Measurements from ENCODE around the gene GMEB2. TPM values are rescaled to one million over a fixed set of nuclear protein-coding genes. Genes with fewer than 3 reads are reported as not detected.
"Not testable (repeated sequence)": the region's sequence is repeated elsewhere in the genome, so short reads cannot be mapped to it uniquely, and the experiment has no call there.

The GMEB2 gene
- polyA plus RNA-seq, 1 donor, result 10.5 TPM

DNA sequence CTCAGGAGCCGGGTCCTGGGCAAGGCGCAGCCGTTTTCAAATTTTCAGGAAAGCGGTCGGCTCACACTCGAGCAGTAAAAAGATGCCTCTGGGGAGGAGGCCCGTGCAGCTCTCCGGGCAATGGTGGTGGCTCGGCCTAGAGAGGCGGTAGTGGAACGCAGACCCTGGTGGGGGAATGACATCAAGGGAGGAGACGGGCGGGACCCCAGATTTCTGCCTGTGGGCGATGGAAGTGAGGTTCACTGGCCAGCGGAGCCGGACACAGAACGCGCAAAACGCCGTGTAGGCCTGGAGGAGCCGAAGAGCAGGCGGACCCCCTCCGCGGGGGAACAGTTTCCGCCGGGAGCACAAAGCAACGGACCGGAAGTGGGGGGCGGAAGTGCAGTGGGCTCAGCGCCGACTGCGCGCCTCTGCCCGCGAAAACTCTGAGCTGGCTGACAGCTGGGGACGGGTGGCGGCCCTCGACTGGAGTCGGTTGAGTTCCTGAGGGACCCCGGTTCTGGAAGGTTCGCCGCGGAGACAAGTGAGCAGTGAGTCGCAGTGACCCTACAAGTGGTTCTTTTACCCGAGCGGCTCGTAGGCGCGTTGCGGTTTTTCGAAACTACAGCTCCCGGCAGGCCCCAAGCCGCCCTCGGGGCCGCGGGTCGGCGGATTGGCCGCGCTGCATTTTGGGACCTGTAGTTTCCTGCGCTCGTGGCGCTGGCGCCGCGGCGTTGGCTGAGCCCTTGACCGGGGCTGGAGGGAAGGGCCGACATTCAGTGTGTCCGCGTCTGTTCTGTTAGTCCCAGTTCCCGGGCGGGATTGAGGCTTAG lies 31.2 kb upstream of the GMEB2 start, which contains the start of gene RTEL1:
TSS of gene RTEL1 (plus strand) at position 376 of the 812 bp plus-strand sequence. CDS start 1,091 bp downstream, outside the sequence.
- H3K9me3 ChIP-seq (ENCODE audit: control insufficient read depth, low read depth, low read length), result no peaks in the 10 kb centered on the region
- H3K4me1 ChIP-seq (ENCODE audit: control insufficient read depth, insufficient read depth, low read length), result peaks cover 29% of the 10 kb centered on the region
- peak within 1 kb of the TSS; percentile 79 for H3K27ac ChIP-seq (ENCODE audit: low read length)
- H3K4me3 ChIP-seq (ENCODE audit: low read length), result peak within 1 kb of the TSS; percentile 91
- WGBS (ENCODE audit: insufficient coverage, low lambda C conversion rate), result no CpG with 5 or more reads among the region's 73 CpGs
- DNase-seq, result peak; percentile 86 to 97
- H3K36me3 ChIP-seq (ENCODE audit: control insufficient read depth, insufficient read depth, low read length), result peaks cover 21% of the 10 kb centered on the region
- H3K27me3 ChIP-seq (ENCODE audit: control insufficient read depth, insufficient read depth, low read length), result peaks cover 11% of the 10 kb centered on the region

DNA sequence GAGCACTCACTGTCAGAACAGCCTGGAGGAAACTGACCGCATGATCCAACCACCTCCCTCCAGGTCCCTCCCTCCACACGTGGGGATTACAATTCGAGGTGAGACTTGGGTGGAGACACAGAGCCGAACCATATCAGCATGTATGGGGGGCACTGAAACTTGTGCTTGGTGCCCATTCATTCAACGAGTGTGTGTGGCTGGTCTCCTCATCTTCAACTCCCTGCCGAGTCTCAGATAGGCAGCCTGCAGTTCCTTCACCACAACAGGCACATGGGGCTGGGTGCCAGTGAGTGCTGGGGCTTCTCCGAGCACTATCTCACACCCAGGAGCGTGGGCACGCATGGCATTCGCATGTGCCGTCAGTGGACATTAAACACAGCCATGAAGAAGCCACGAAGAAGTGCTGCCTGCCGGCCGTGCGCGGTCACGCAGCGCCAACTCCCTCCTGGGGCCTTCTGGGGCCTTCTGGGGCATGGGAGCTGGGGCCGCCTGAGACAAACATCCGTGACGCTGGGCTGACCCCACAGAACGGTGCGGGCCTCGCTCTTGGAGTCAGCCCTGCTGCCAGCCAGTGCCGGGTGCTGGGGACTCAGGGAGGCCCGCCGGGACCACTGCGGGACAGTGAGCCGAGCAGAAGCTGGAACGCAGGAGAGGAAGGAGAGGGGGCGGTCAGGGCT lies 30.5 kb upstream of the GMEB2 start:
- WGBS (ENCODE audit: insufficient coverage, low lambda C conversion rate), result no CpG with 5 or more reads among the region's 31 CpGs
- H3K36me3 ChIP-seq (ENCODE audit: control insufficient read depth, insufficient read depth, low read length), result peaks cover 14% of the 10 kb centered on the region
- H3K9me3 ChIP-seq (ENCODE audit: control insufficient read depth, low read depth, low read length), result no peaks in the 10 kb centered on the region
- H3K4me3 ChIP-seq (ENCODE audit: low read length), result peak overlapping the region; percentile 91
- peak overlapping the region; percentile 79 for H3K27ac ChIP-seq (ENCODE audit: low read length)
- H3K27me3 ChIP-seq (ENCODE audit: control insufficient read depth, insufficient read depth, low read length), result peaks cover 14% of the 10 kb centered on the region
- DNase-seq, result peak in 1 of 2 donors; percentile 29
- H3K4me1 ChIP-seq (ENCODE audit: control insufficient read depth, insufficient read depth, low read length), result peaks cover 29% of the 10 kb centered on the region

DNA sequence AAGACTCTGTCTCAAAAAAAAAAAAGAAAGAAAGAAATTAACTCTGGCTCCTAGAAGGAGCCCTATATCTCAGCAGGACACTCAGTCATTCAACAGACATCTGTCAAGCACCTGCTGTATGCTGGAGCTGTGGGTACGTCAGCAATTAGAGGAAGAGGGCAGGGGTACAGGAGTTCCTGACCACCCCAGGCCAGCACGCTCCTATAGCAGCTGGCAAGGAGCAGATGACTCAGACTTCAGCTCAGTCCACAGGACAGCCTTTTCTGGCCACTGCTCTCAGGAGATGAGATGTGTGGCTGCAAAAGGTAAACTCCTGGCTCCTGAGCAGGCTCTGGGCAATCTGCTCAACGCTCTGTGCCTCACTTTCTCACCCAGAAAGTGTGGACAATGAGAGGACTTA lies 29.6 kb upstream of the GMEB2 start:
- peaks cover 22% of the 10 kb centered on the region for H3K27me3 ChIP-seq (ENCODE audit: control insufficient read depth, insufficient read depth, low read length)
- H3K27ac ChIP-seq (ENCODE audit: low read length), result no peak overlapping the region
- H3K9me3 ChIP-seq (ENCODE audit: control insufficient read depth, low read depth, low read length), result no peaks in the 10 kb centered on the region
- H3K36me3 ChIP-seq (ENCODE audit: control insufficient read depth, insufficient read depth, low read length), result peaks cover 4% of the 10 kb centered on the region
- DNase-seq, result no peak
- WGBS (ENCODE audit: insufficient coverage, low lambda C conversion rate), result no CpG with 5 or more reads among the region's 3 CpGs
- no peak overlapping the region for H3K4me3 ChIP-seq (ENCODE audit: low read length)
- peaks cover 33% of the 10 kb centered on the region for H3K4me1 ChIP-seq (ENCODE audit: control insufficient read depth, insufficient read depth, low read length)

DNA sequence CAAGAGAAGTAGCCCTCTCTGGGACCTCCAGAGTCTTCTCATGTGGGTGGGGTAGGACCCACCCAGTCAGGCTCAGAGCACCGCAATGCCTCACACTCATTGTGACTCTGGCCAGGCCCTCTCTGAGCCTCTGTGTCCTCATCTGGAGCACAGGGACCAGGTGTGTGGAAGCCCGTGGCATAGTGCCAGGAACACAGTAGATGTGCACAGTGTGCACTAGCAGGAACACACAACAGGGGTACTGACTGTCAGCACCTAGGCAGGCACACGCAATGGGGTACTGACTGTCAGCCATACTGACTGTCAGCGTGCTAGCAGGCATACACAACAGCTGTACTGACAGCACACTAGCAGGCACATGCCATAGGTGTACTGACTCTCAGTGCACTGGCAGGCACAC lies 28.3 kb upstream of the GMEB2 start:
- Histone ChIP-seq H3K4me3 (ENCODE audit: low read length) (no peak overlapping the region), H3K9me3 (ENCODE audit: control insufficient read depth, low read depth, low read length) (no peaks in the 10 kb centered on the region), H3K27ac (ENCODE audit: low read length) (no peak overlapping the region), H3K4me1 (ENCODE audit: control insufficient read depth, insufficient read depth, low read length) (peaks cover 28% of the 10 kb centered on the region), H3K27me3 (ENCODE audit: control insufficient read depth, insufficient read depth, low read length) (peaks cover 28% of the 10 kb centered on the region), H3K36me3 (ENCODE audit: control insufficient read depth, insufficient read depth, low read length) (peaks cover under 1% of the 10 kb centered on the region)
- WGBS (ENCODE audit: insufficient coverage, low lambda C conversion rate), result no CpG with 5 or more reads among the region's 4 CpGs
- DNase-seq, result no peak

DNA sequence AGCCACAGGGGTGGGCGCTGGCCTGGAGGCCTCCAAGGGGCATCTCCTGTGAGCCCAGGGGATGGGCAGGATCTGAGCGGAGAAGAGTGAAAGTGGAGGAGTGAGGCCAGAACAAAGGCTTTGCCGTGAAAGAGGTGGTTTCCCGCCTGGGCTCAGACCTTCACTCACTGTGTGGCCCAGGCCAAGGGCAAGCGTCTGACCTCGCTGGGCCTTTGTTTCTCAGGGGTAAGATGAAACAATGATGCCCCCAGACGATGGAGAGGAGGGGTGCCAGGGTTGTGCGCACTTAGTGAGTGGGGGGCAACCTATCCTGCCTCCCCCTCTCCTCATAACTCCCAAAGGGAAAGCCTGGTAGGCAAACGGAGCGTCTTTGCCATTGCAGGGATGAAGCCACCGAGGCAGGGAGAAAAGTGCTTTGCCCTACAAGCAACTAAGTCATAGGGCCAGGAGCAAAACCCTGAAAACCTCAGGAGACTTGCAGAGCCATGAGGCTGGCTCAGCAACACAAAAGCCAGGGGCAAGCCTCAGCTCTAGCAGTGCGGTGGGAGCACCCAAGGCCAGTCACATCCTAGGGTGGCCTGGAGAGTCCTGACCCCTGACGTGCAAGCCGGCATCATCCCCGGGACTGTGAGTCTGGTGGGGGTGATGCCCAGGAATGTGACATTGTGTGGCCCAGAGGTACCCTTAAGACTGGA lies 27.2 kb upstream of the GMEB2 start:
- WGBS (ENCODE audit: insufficient coverage, low lambda C conversion rate), result no CpG with 5 or more reads among the region's 15 CpGs
- Histone ChIP-seq H3K9me3 (ENCODE audit: control insufficient read depth, low read depth, low read length) (no peaks in the 10 kb centered on the region), H3K27ac (ENCODE audit: low read length) (peak overlapping the region; percentile 76), H3K27me3 (ENCODE audit: control insufficient read depth, insufficient read depth, low read length) (peaks cover 28% of the 10 kb centered on the region), H3K36me3 (ENCODE audit: control insufficient read depth, insufficient read depth, low read length) (no peaks in the 10 kb centered on the region), H3K4me1 (ENCODE audit: control insufficient read depth, insufficient read depth, low read length) (peaks cover 19% of the 10 kb centered on the region), H3K4me3 (ENCODE audit: low read length) (peak overlapping the region; percentile 48)
- no peak for DNase-seq

DNA sequence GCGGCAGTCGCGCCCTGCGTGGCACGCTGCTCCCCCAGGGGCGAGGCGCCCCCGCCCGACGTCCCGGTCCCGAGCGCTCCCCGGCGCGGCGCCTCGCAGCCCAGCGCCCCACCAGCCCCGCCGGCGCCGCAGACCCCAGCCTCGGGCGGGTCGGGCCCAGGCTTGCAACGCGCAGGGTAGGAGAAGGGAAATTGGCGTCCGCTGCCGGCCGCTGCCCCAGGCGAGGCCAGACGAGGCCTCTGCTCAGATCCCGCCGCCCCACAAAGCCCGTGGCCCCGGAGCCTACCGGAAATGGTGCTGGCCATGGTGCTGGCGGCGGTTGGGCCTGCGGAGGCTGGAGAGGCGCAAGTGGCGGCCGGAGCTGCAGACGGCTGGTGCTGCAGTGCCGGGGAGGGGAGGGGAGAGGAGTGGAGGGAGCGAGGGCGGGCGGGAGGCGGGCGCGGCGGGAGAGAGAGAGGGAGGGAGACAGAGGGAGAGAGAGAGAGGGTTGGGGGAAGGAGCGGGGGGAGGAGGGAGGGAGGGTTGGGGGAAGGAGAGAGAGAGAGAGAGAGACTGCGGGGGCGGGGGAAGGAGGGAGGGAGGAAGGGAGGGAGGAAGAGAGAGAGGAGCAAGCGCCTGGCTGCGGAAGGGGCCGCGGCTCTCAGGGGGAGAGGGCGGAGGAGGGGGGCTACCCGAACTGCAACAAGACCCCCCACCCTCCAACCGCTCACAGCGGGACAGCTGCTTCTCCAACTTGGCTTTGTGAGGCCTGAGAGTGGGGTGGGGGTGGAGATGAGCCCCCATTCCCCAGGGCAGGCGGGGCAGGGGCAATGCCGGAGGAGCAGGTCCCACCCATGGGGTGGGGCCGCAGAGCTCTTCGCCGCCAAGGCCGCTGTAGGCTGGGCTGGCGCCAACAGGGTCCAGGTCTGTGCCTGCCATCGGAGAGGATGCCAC lies 26.4 kb upstream of the GMEB2 start, which contains the start of gene STMN3:
TSS of gene STMN3 (minus strand) at position 384 of the 933 bp plus-strand sequence. CDS start at position 305, 79 bp downstream.
- Histone ChIP-seq H3K4me1 (ENCODE audit: control insufficient read depth, insufficient read depth, low read length) (peaks cover 17% of the 10 kb centered on the region), H3K27ac (ENCODE audit: low read length) (peak within 1 kb of the TSS; percentile 76), H3K36me3 (ENCODE audit: control insufficient read depth, insufficient read depth, low read length) (no peaks in the 10 kb centered on the region), H3K9me3 (ENCODE audit: control insufficient read depth, low read depth, low read length) (no peaks in the 10 kb centered on the region), H3K27me3 (ENCODE audit: control insufficient read depth, insufficient read depth, low read length) (peaks cover 28% of the 10 kb centered on the region), H3K4me3 (ENCODE audit: low read length) (peak within 1 kb of the TSS; percentile 48)
- peak; percentile 80 to 85 for DNase-seq
- WGBS (ENCODE audit: insufficient coverage, low lambda C conversion rate), result no CpG with 5 or more reads among the region's 73 CpGs

DNA sequence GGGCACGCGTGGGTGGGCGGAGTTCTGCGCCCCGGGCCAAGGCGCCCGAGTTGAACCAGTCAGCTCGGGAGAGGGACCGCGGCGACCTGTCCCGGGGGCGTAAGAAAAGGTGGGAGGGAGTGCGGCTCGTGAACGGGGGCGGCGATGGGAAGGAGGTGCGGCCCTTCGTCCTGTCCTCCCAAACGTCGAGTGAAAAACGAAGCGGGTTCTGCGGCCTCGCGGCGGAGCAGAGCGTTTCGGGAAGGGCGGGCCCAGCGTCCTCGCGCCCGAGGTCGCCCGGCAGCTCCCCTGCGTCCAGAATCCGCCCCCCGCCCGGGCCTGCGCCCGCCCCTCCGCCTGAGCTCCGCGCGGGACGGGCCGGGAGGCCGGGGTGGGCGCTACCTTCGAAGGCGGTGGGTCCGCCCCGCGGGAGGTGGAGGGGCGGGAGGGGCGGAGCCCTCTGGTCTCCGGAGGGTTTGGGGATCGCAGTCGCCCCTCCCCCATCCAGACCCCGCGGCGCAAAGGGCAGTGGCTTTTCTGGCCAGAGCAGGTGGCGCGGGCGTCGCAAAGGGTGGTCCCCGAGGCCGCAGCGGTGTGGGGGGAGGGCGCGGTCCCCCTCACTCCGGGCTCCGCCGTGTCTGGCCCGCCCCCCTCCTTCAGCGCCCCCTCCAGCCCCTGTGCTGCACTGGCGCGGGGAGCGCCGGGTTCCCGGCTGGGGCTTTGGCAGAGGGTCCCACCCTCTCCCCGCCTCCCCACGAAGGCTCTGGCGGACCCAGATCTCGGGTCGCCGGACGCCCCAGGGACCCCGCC lies 25.5 kb upstream of the GMEB2 start:
- no peak overlapping the region for H3K27ac ChIP-seq (ENCODE audit: low read length)

DNA sequence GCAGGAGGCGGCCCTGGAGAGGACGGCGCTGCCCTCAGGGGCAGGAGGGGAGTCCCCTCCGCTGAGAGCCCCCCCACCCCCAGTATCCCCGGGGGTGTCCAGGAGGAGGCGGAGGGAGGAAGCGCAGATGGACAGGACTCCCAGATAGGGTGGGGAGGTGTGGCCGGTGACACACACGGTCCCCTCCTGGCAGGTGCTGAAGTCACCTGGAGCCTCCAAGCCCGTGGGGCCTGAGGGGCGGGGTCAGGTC lies 25.0 kb upstream of the GMEB2 start:
- Histone ChIP-seq H3K27ac (ENCODE audit: low read length) (no peak overlapping the region), H3K36me3 (ENCODE audit: control insufficient read depth, insufficient read depth, low read length) (no peaks in the 10 kb centered on the region), H3K4me3 (ENCODE audit: low read length) (peak overlapping the region; percentile 33), H3K9me3 (ENCODE audit: control insufficient read depth, low read depth, low read length) (no peaks in the 10 kb centered on the region), H3K27me3 (ENCODE audit: control insufficient read depth, insufficient read depth, low read length) (peaks cover 28% of the 10 kb centered on the region), H3K4me1 (ENCODE audit: control insufficient read depth, insufficient read depth, low read length) (peaks cover 9% of the 10 kb centered on the region)
- DNase-seq, result no peak
- WGBS (ENCODE audit: insufficient coverage, low lambda C conversion rate), result no CpG with 5 or more reads among the region's 11 CpGs

More for the DNA sequence above, 25.5 kb upstream of the GMEB2 start:
- H3K27me3 ChIP-seq (ENCODE audit: control insufficient read depth, insufficient read depth, low read length), result peaks cover 28% of the 10 kb centered on the region
- H3K4me1 ChIP-seq (ENCODE audit: control insufficient read depth, insufficient read depth, low read length), result peaks cover 12% of the 10 kb centered on the region
- H3K4me3 ChIP-seq (ENCODE audit: low read length), result peak overlapping the region; percentile 33
- no peak for DNase-seq
- WGBS (ENCODE audit: insufficient coverage, low lambda C conversion rate), result no CpG with 5 or more reads among the region's 91 CpGs
- H3K9me3 ChIP-seq (ENCODE audit: control insufficient read depth, low read depth, low read length), result no peaks in the 10 kb centered on the region
- H3K36me3 ChIP-seq (ENCODE audit: control insufficient read depth, insufficient read depth, low read length), result no peaks in the 10 kb centered on the region

DNA sequence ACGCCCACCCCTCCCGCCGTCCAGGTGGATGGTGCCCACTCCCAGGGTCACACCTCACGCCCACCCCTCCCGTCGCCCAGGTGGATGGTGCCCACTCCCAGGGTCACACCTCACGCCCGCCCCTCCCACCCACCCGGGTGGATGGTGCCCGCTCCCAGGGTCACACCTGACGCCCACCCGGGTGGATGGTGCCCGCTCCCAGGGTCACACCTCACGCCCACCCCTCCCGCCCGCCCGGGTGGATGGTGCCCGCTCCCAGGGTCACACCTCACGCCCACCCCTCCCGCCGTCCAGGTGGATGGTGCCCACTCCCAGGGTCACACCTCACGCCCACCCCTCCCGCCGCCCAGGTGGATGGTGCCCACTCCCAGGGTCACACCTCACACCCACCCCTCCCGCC lies 23.6 kb upstream of the GMEB2 start:
- H3K27ac ChIP-seq (ENCODE audit: low read length); H3K9me3 ChIP-seq (ENCODE audit: control insufficient read depth, low read depth, low read length); DNase-seq; H3K4me1 ChIP-seq (ENCODE audit: control insufficient read depth, insufficient read depth, low read length); H3K36me3 ChIP-seq (ENCODE audit: control insufficient read depth, insufficient read depth, low read length); H3K4me3 ChIP-seq (ENCODE audit: low read length): not testable (repeated sequence)
- peaks cover 28% of the 10 kb centered on the region for H3K27me3 ChIP-seq (ENCODE audit: control insufficient read depth, insufficient read depth, low read length)
- WGBS (ENCODE audit: insufficient coverage, low lambda C conversion rate), result no CpG with 5 or more reads among the region's 25 CpGs

All from large intestine (tissue), 3 donors.